HepG2 (cell line): ENCODE measurements around the gene CAMK2A. TPM values are rescaled to one million over a fixed set of nuclear protein-coding genes. Genes with fewer than 3 reads are reported as not detected.

ENCODE experiments used
- ATAC-seq: fragments of 200-7000 bp; cut with Tn5 transposase; 3 replicates; pipeline ENCODE4 v1.9.1; 2020; ENCODE audit warnings: mild to moderate bottlenecking, moderate library complexity
- BruUV-seq: library from RNA; stranded (reverse); fragments of 400-500 nt; replicated peaks from 2 replicates; lab custom pipeline; 2021; lab: Mats Ljungman, UMichigan
- CTCF ChIA-PET: fragments of 300-600 bp; formaldehyde crosslinking; extraction: SDS; loops from one replicate; lab custom pipeline; 2021; ENCODE audit warnings: low total read pairs, inconsistent platforms, low intra/inter-chr PET ratio; lab: Yijun Ruan, JAX
- POLR2A ChIA-PET: fragments of 350-600 bp; sonication (Branson Sonifier 250); formaldehyde crosslinking; loops from one replicate; lab custom pipeline; 2020; ENCODE audit warnings: antibody characterized with exemption, inconsistent platforms; lab: Yijun Ruan, JAX
- DNase-seq: peaks from one replicate; pipeline ENCODE4 v3.0.0-alpha.2; 2015; ENCODE audit warnings: low spot score
- FAIRE-seq: peaks from 3 replicates; lab custom pipeline; 2011; peaks lifted over from hg19 to GRCh38; lab: Jason Lieb, UNC
- H2AFZ ChIP-seq: one replicate; pipeline ENCODE4 v1.6.1; 2011; ENCODE audit warnings: low read length, inconsistent platforms
- H3K27ac ChIP-seq: fragments of 300-600 bp; 3 replicates; pipeline ENCODE4 v1.8.0; 2011; ENCODE audit warnings: mixed run types, mild to moderate bottlenecking, mixed read lengths, low read length, inconsistent platforms; ENCODE audit not compliant: insufficient read depth; ENCODE audit errors: extremely low read length
- H3K27me3 ChIP-seq, 2 experiments: fragments of 200-600 bp in 1 of 2; 2 replicates in 1 of 2; 3 replicates in 1 of 2; pipeline versions ENCODE4 v1.6.0 to v1.8.0; 2011; ENCODE audit warnings: low read length in 2 of 2, mild to moderate bottlenecking in 2 of 2, moderate library complexity in 2 of 2, inconsistent platforms in 1 of 2; ENCODE audit not compliant: insufficient read depth in 2 of 2, control insufficient read depth in 1 of 2
- H3K36me3 ChIP-seq, 2 experiments: fragments of 200-600 bp in 1 of 2; replicated peaks in 1 of 2; 2 replicates in 1 of 2; 3 replicates in 1 of 2; pipeline versions ENCODE4 v1.5.1 to v1.8.0; 2011; ENCODE audit warnings: low read length in 2 of 2, inconsistent platforms in 1 of 2; ENCODE audit not compliant: insufficient read depth in 2 of 2, control insufficient read depth in 1 of 2
- H3K4me1 ChIP-seq: 2 replicates; pipeline ENCODE4 v1.5.1; 2012; ENCODE audit warnings: low read length, inconsistent platforms; ENCODE audit not compliant: insufficient read depth
- H3K4me2 ChIP-seq: 2 replicates; pipeline ENCODE4 v1.6.0; 2011; ENCODE audit warnings: low read depth, low read length, inconsistent platforms
- H3K4me3 ChIP-seq, 3 experiments: fragments of 200-600 bp in 1 of 3; sonication (generic), shearing (Covaris generic) in 1 of 3; replicated peaks in 1 of 3; 2 replicates each; pipeline ENCODE4 v1.5.1; 2011 to 2016; ENCODE audit warnings: low read length in 3 of 3, inconsistent platforms in 2 of 3, low read depth in 2 of 3, mild to moderate bottlenecking in 2 of 3, control low read depth in 1 of 3, mixed read lengths in 1 of 3; ENCODE audit not compliant: insufficient read depth in 1 of 3
- H3K79me2 ChIP-seq: one replicate; pipeline ENCODE4 v1.6.1; 2011; ENCODE audit warnings: low read length, inconsistent platforms; ENCODE audit not compliant: insufficient read depth
- H3K9ac ChIP-seq: 2 replicates; pipeline ENCODE4 v1.6.0; 2011; ENCODE audit warnings: mild to moderate bottlenecking, low read depth, low read length, inconsistent platforms; ENCODE audit not compliant: insufficient read depth
- H3K9me3 ChIP-seq: 2 replicates; pipeline ENCODE4 v1.5.1; 2012; ENCODE audit warnings: mild to moderate bottlenecking, low read length
- H4K20me1 ChIP-seq: 2 replicates; pipeline ENCODE4 v1.6.0; 2011; ENCODE audit warnings: inconsistent platforms, mild to moderate bottlenecking, low read length, moderate library complexity; ENCODE audit not compliant: insufficient read depth
- CHD4 ChIP-seq: fragments of 200-600 bp; sonication (generic); IDR thresholded peaks from 2 replicates; pipeline ENCODE4 v1.7.0; 2017; ENCODE audit warnings: mild to moderate bottlenecking, low read length, borderline replicate concordance
- CSRNP2 ChIP-seq: sonication (generic); formaldehyde crosslinking; conservative IDR thresholded peaks from 2 replicates; pipeline ENCODE4 v1.8.0; 2022; ENCODE audit warnings: low read depth, missing genetic modification reagents
- GMEB2 ChIP-seq: IDR thresholded peaks from 2 replicates; pipeline ENCODE4 v1.6.1; 2016; ENCODE audit warnings: missing biosample characterization, missing genetic modification reagents, low read depth
- PRMT3 ChIP-seq: sonication (generic); formaldehyde crosslinking; IDR thresholded peaks from 2 replicates; pipeline ENCODE4 v1.8.1; 2022; ENCODE audit warnings: low read depth, mild to moderate bottlenecking, moderate library complexity, missing genetic modification reagents, borderline replicate concordance
- TBX2 ChIP-seq: sonication (generic); formaldehyde crosslinking; IDR thresholded peaks from 2 replicates; pipeline ENCODE4 v1.5.0; 2020; ENCODE audit warnings: missing genetic modification reagents, mild to moderate bottlenecking, borderline replicate concordance
- ZBED4 ChIP-seq: sonication (generic); formaldehyde crosslinking; IDR thresholded peaks from 2 replicates; pipeline ENCODE4 v1.4.0; 2020; ENCODE audit warnings: missing genetic modification reagents, borderline replicate concordance
- ZNF260 ChIP-seq: sonication (generic); formaldehyde crosslinking; IDR thresholded peaks from 2 replicates; pipeline ENCODE4 v1.4.0; 2020; ENCODE audit warnings: missing genetic modification reagents, low read depth, mild to moderate bottlenecking, borderline replicate concordance
- ZNF75D ChIP-seq: sonication (generic); formaldehyde crosslinking; IDR thresholded peaks from 2 replicates; pipeline ENCODE4 v1.8.1; 2023; ENCODE audit warnings: missing genetic modification reagents, mild to moderate bottlenecking, borderline replicate concordance
- ZSCAN20 ChIP-seq: sonication (generic); formaldehyde crosslinking; IDR thresholded peaks from 2 replicates; pipeline ENCODE4 v1.4.0; 2020; ENCODE audit warnings: missing genetic modification reagents, mild to moderate bottlenecking, borderline replicate concordance
- WGBS: methylation state at CpG from one replicate; pipeline ENCODE4 v1.1.6; 2017; ENCODE audit warnings: low lambda C conversion rate; 5-methylcytosine and 5-hydroxymethylcytosine counted together
- in situ Hi-C: cut with HindIII; loops from 2 replicates; pipeline ENCODE4 v1.10.0; 2017; ENCODE audit warnings: low pct_unique_long_range_greater_than_20kb; ENCODE audit not compliant: extremely low pct_ligation_motif_present
- intact Hi-C: fragments of 100-400 bp; cut with micrococcal nuclease; formaldehyde crosslinking; loops from one replicate; pipeline ENCODE4 v1.10.0; 2022; ENCODE audit not compliant: unreplicated experiment
- polyA plus RNA-seq, 8 experiments: library from polyadenylated mRNA; depleted of rRNA in 3 of 8; stranded (reverse) in 7 of 8; unstranded in 1 of 8; fragments of >200 nt; fragmentation: Illumina TruSeq in 4 of 8; extraction: Trizol in 4 of 8; gene quantifications; 2 replicates each; pipeline versions ENCODE4 v1.2.1 to v1.2.3, GENCODE V29; 2011 to 2016; ENCODE audit warnings: low read depth in 4 of 8, missing spikeins in 1 of 8, mixed read lengths in 1 of 8; ENCODE audit not compliant: insufficient read depth in 1 of 8
- total RNA-seq, 5 experiments: library from RNA; depleted of rRNA; stranded (reverse); fragments of >200 nt; fragmentation: Illumina TruSeq; extraction: Trizol; gene quantifications; 2 replicates each; pipeline ENCODE4 v1.2.3, GENCODE V29; 2016; ENCODE audit warnings: low read depth in 1 of 5

CAMK2A gene
- total and polyA plus RNA-seq, 2 of the 13 experiments (the other 11 are each of a cell fraction or from before 2014, with no cell fraction given): 0.11 TPM; not detected in 1

- Histone ChIP-seq H3K9me3 (no peaks in the 10 kb centered on the region), H3K4me2 (no peak overlapping the region), H3K27me3 (peaks cover 0 to 37% of the 10 kb centered on the region in 2 experiments; a peak in 4 of 5 replicates), H4K20me1 (no peaks in the 10 kb centered on the region), H3K4me1 (no peaks in the 10 kb centered on the region), H3K27ac (no peak overlapping the region), H3K79me2 (no peaks in the 10 kb centered on the region), H2AFZ (no peak overlapping the region), H3K4me3 (no peak overlapping the region), H3K9ac (no peak overlapping the region), H3K36me3 (no peaks in the 10 kb centered on the region)
- POLR2A ChIA-PET: no interaction called here
- TF ChIP-seq GMEB2 (CRISPR knock-in tag) (no peak), PRMT3 (CRISPR knock-in tag) (no peak)
- FAIRE-seq: no peak
- BruUV-seq: no TSS peak
- CTCF ChIA-PET: no interaction called here
- no peak for ATAC-seq
- in situ Hi-C loops (no loop called here), intact Hi-C loops (no loop called here)
- WGBS: 22% methylated on average over 9 of the region's 9 CpGs
- DNase-seq: no peak
Observed at GRCh38 chr5:150195736-150196485, 93.7 kb downstream of the CAMK2A start.

- Histone ChIP-seq H3K27ac (no peak overlapping the region), H3K4me3 (no peak overlapping the region), H3K9me3 (no peaks in the 10 kb centered on the region), H3K36me3 (no peaks in the 10 kb centered on the region), H3K4me2 (no peak overlapping the region), H4K20me1 (no peaks in the 10 kb centered on the region), H3K79me2 (no peaks in the 10 kb centered on the region), H3K4me1 (no peaks in the 10 kb centered on the region), H3K27me3 (peaks cover 0 to 35% of the 10 kb centered on the region in 2 experiments), H3K9ac (no peak overlapping the region), H2AFZ (no peak overlapping the region)
- ATAC-seq (no peak), DNase-seq (no peak), FAIRE-seq (no peak)
- ChIA-PET POLR2A (no interaction called here), CTCF (no interaction called here)
- in situ Hi-C loops (no loop called here), intact Hi-C loops (no loop called here)
- no TSS peak for BruUV-seq
- 50% methylated on average over 2 of the region's 4 CpGs for WGBS
- TF ChIP-seq ZNF75D (no peak), ZBED4 (CRISPR knock-in tag) (no peak), TBX2 (no peak), ZNF260 (CRISPR knock-in tag) (no peak), ZSCAN20 (CRISPR knock-in tag) (no peak), CSRNP2 (CRISPR knock-in tag) (no peak), CHD4 (no peak)
Observed at GRCh38 chr5:150192462-150192861, 97.1 kb downstream of the CAMK2A start.
